Measurements from ENCODE around the gene MPC1L.

MPC1L gene

GRCh38 chrX:40625294-40625693 is 2.1 kb downstream of the MPC1L start:
- in situ Hi-C loops (cut with MboI; ENCODE audit: low sequenced_read_pairs), result no loop called here

DNA sequence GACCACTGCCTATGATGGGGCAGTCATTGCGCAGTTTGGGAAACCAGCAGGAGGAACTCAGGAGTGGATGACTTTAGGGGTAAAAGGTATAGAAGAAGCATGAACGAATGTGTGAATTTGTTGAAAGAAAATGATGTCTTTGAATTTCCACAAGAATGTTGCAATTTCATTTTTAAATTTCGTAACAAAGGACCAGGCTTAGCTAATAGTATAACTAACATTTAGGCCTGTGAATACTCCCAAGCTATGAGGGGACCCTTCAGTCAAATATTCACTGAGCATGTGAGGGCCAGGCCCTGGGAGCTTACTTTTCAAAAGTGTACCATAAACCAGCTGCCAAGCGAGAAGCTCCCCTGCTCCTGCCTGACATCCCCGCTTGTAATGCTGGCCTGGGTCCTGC is 5.3 kb downstream of the MPC1L start:
- in situ Hi-C loops (cut with MboI; ENCODE audit: low sequenced_read_pairs), result no loop called here

DNA sequence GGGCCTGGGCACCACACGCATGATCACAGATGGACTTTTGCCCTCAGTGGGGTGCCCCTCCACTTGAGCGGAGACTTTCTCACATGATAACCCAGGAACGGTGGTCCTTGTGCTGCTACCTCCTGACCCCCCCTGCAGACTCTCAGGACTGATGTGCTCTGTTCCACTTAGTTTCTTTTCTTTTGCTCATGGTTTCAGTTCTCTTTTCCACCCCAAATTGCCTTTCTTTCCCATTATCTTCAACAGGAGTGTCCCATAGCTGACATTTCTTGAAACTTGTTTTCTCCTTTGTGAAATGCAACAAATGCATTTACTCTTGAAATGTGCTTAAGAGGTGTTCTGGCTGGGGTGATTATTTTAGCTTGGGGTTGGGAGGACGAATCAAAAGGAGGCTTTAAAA is 9.0 kb downstream of the MPC1L start:
- in situ Hi-C loops (cut with MboI; ENCODE audit: low sequenced_read_pairs), result no loop called here

DNA sequence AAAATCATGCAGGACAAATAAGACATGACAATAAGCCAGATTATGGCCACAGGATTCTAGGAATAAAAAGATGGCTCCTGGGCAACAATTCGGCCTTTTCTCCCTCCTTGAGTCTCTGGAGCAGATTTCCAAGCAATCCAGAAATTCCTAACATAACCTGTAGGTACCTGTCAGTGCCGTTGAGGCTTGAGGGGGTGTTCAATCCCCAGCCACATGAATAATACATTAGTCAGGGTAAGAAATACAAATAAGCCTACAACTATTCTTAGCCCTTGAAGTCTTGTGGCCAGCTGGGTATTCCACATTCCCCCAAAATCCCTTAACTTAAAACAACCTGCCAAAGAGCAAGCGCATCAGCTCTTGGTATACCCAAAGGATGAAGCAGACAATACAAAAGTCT is 14.5 kb downstream of the MPC1L start:
- in situ Hi-C loops (cut with MboI; ENCODE audit: low sequenced_read_pairs), result no loop called here

GRCh38 chrX:40644176-40644575 is 20.9 kb downstream of the MPC1L start:
- in situ Hi-C loops (cut with MboI; ENCODE audit: low sequenced_read_pairs), result no loop called here

DNA sequence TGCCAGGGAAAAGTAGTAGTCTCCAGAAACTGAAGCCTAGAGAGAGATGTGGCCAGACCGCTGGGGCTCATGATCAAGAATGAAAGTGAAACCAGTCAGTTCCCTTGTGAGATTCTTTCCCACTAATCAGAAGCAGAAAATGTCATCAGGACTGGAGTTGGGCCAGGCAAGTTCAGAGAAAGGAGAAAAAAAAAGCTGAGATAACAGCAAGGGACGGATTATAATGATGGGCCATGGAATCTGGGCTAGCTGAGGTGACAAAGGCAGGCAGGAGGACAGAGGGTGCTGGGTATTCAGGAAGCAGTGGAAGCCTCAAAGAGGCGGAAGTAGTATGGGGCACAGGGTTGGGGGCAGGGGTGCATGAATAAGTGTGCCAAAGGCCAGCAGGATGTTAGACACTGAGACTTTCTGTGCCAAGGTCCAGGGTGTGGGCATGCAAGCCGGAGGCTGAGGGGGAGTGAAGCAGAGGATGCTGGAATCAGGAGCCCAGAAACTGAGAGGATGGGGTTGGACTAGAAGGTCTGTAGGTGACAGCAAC is 21.7 kb downstream of the MPC1L start:
- in situ Hi-C loops (cut with MboI; ENCODE audit: low sequenced_read_pairs), result no loop called here

DNA sequence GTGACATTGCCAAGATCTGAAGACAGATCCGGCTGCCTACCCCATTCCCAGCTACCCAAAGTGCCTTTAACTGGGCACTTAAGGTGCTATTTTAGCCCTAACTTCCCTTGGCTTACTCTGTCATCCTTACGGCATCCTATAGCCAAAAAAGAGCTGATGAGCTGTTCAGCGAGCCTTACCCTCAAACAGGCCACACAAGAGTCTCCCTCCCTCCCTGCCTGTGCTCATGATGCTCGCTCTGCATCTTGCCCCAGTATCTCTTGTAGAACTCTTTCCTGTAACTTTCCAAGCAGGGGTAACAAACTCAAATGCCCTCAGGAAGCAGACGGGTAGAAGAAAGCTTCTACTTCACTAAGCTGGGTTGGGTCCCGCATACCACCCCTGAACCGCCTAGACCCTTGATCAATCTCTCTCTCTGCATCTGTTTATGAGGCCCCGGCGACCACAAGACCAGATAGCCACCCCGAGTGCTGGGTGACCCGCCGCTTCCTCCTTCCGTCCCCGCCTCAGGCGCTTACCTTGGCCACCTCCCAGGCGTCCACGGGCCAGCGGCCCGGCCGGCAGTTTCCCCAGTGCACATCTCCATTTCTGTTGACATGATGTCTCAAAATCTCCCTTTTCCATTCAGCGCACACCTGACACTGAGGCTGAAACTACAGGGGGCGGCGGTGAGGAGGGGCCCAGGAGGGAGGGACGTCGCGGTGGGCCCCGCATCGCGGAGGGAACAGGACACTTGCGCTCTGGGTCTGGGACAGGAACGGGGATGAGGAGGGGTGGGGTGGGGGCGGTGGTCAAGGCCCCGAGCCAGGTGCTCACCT is 23.5 kb downstream of the MPC1L start:
- in situ Hi-C loops (cut with MboI; ENCODE audit: low sequenced_read_pairs), result no loop called here

DNA sequence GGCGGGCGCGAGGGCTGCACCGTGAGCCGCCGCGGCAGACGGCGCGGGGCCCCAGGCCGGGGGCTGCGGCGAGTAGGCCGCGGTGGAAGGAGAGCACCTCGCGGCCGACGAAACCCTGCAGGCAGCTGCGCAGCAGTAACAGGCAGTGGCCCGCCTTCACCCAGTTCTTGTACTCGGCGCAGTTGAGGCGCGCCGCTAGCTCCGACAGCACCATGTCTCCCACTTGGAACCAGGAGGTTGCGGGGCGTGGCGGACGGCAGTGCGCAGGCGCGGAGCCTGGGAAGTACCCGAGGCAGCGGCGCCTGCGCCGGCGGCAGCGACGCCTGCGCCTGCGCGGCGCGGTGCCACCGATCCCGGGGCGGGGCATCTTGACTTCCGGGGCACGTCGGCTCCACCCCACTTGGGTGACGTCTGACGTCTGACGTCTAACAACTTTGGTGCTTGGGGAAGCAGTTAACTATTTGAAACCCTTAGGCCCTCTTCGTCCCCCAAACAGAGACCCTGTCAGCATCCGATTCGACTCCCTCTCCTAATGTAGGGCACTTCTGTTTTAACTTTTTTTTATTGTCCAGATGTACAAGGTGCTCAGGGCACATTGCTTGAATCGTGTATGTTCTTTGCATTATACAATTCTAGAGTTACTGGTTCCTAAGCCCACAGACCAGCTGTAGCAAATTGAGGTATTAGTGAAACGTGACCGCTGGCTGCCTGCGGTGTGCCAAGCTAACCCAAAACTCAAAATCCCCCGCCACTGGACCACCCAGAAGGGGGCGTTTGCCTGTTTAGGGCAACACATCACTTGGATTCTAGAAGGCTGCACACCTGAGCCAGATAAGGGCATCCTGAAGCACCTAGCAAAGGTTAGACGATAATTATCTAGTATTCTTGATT is 24.3 kb downstream of the MPC1L start, which contains the start of gene CXorf38:
Gene CXorf38, minus strand, starts transcription at position 255 of the 891 bp plus-strand sequence. Its CDS starts 41 bp downstream, at position 214.
- in situ Hi-C loops (cut with MboI; ENCODE audit: low sequenced_read_pairs), result no loop called here

DNA sequence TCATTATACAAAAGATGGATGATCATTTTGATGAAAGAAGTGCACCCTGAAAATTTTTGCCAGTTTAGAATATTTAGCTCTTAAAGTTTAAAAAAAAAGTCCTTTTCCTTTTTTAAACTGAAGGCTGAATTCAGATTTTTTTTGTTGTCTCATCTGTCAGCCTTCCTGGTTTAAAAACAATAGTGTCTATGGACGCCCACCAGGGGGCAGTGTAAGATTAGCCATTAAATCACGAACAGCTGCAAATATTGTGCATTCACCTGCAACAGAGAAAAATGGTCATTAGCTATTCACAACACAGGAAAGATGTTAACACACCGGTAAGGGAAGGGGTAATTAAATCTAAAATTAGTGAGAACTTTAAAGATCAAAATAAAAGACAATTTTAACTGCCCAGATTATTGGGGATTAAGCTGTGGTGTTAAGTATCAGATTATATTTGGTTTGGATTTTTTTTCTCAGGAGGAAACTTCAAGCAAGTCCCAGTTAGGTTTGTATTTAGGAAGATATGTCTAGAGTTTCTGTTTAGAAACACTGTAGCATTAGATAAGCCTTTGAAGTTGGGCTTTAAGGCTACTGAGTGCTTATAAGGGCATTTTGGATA is 28.5 kb downstream of the MPC1L start:
- in situ Hi-C loops (cut with MboI; ENCODE audit: low sequenced_read_pairs), result no loop called here

- in situ Hi-C loops (cut with MboI; ENCODE audit: low sequenced_read_pairs), result no loop called here
Observed at GRCh38 chrX:40652664-40653063, 29.4 kb downstream of the MPC1L start.

- in situ Hi-C loops (cut with MboI; ENCODE audit: low sequenced_read_pairs), result no loop called here
Observed at GRCh38 chrX:40653535-40653934, 30.3 kb downstream of the MPC1L start.

GRCh38 chrX:40660381-40660780 is 37.2 kb downstream of the MPC1L start:
- in situ Hi-C loops (cut with MboI; ENCODE audit: low sequenced_read_pairs), result no loop called here

DNA sequence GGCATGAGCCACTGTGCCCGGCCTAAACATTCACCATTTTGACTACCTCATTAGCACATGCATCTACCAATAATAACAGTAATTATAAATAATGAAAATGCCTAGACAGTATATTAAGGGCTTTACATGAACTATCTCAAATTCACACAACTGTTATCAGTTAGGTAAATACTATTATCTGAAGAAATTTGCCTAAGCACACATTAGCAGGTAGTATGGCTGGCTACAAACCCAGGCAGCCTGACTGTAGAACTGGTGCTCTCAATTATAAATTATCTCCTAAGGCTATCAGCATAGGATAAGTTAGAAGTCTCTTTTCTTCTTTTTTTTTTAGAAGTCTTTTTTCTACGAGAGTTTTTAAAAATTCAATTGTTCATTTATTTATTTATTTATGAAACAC is 38.3 kb downstream of the MPC1L start:
- in situ Hi-C loops (cut with MboI; ENCODE audit: low sequenced_read_pairs), result no loop called here

GRCh38 chrX:40663078-40663740 is 40.0 kb downstream of the MPC1L start:
- in situ Hi-C loops (cut with MboI; ENCODE audit: low sequenced_read_pairs), result no loop called here

DNA sequence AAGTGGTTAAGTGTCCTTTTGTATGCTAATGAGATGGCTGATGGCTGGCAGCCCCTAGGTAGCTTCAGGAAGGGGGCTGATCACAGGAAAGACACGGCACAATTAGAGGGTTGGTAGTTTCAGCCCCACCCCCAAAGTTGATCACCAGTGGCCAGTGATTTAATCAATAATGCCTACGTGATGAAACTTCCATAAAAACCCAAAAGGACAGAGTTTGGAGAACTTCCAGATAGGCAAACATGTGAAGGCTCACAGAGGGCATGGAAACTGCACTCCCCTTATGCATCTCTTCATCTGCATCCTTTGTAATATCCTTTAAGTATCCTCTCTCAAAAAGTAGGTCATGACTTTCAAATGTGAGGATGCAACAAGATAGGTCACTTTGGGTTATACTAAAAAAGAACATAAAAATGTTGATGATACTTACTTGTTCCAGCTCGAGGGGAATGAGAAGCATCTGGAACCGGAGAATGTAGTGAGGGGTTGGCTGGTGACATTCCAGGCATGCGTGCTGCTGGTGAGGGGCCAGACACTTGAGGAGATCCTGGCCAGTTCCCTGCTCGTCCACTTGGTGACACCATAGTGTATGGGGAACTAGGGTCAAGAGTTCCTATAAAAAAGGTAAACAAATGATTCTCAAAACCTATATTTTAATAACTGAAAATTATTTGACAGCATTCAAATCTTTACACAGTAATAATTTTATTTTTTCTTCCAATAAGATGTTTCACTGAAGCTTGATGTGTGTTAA is 40.8 kb downstream of the MPC1L start:
- in situ Hi-C loops (cut with MboI; ENCODE audit: low sequenced_read_pairs), result no loop called here

GRCh38 chrX:40671126-40671525 is 47.9 kb downstream of the MPC1L start:
- in situ Hi-C loops (cut with MboI; ENCODE audit: low sequenced_read_pairs), result no loop called here

All from HL-60/S4 treated with phorbol 12-myristate 13-acetate at 8.2 ng/mL for 4 days and 3 days (cell line).